HepG2 (cell line): ENCODE measurements around the gene TUBG2. TPM values are rescaled to one million over a fixed set of nuclear protein-coding genes. Genes with fewer than 3 reads are reported as not detected.

Experiments
- ATAC-seq: fragments of 200-7000 bp; cut with Tn5 transposase; 3 replicates; pipeline ENCODE4 v1.9.1; 2020; ENCODE audit warnings: mild to moderate bottlenecking, moderate library complexity
- BruUV-seq: library from RNA; stranded (reverse); fragments of 400-500 nt; replicated peaks from 2 replicates; lab custom pipeline; 2021; lab: Mats Ljungman, UMichigan
- CTCF ChIA-PET: fragments of 300-600 bp; formaldehyde crosslinking; extraction: SDS; loops from one replicate; lab custom pipeline; 2021; ENCODE audit warnings: low total read pairs, inconsistent platforms, low intra/inter-chr PET ratio; lab: Yijun Ruan, JAX
- POLR2A ChIA-PET: fragments of 350-600 bp; sonication (Branson Sonifier 250); formaldehyde crosslinking; loops from one replicate; lab custom pipeline; 2020; ENCODE audit warnings: antibody characterized with exemption, inconsistent platforms; lab: Yijun Ruan, JAX
- DNase-seq: peaks from one replicate; pipeline ENCODE4 v3.0.0-alpha.2; 2015; ENCODE audit warnings: low spot score
- FAIRE-seq: peaks from 3 replicates; lab custom pipeline; 2011; peaks lifted over from hg19 to GRCh38; lab: Jason Lieb, UNC
- H2AFZ ChIP-seq: one replicate; pipeline ENCODE4 v1.6.1; 2011; ENCODE audit warnings: low read length, inconsistent platforms
- H3K27ac ChIP-seq: fragments of 300-600 bp; 3 replicates; pipeline ENCODE4 v1.8.0; 2011; ENCODE audit warnings: mixed run types, mild to moderate bottlenecking, mixed read lengths, low read length, inconsistent platforms; ENCODE audit not compliant: insufficient read depth; ENCODE audit errors: extremely low read length
- H3K27me3 ChIP-seq, 2 experiments: fragments of 200-600 bp in 1 of 2; 2 replicates in 1 of 2; 3 replicates in 1 of 2; pipeline versions ENCODE4 v1.6.0 to v1.8.0; 2011; ENCODE audit warnings: low read length in 2 of 2, mild to moderate bottlenecking in 2 of 2, moderate library complexity in 2 of 2, inconsistent platforms in 1 of 2; ENCODE audit not compliant: insufficient read depth in 2 of 2, control insufficient read depth in 1 of 2
- H3K36me3 ChIP-seq, 2 experiments: fragments of 200-600 bp in 1 of 2; replicated peaks in 1 of 2; 2 replicates in 1 of 2; 3 replicates in 1 of 2; pipeline versions ENCODE4 v1.5.1 to v1.8.0; 2011; ENCODE audit warnings: low read length in 2 of 2, inconsistent platforms in 1 of 2; ENCODE audit not compliant: insufficient read depth in 2 of 2, control insufficient read depth in 1 of 2
- H3K4me1 ChIP-seq: 2 replicates; pipeline ENCODE4 v1.5.1; 2012; ENCODE audit warnings: low read length, inconsistent platforms; ENCODE audit not compliant: insufficient read depth
- H3K4me2 ChIP-seq: 2 replicates; pipeline ENCODE4 v1.6.0; 2011; ENCODE audit warnings: low read depth, low read length, inconsistent platforms
- H3K4me3 ChIP-seq, 3 experiments: fragments of 200-600 bp in 1 of 3; sonication (generic), shearing (Covaris generic) in 1 of 3; replicated peaks in 1 of 3; 2 replicates each; pipeline ENCODE4 v1.5.1; 2011 to 2016; ENCODE audit warnings: low read length in 3 of 3, inconsistent platforms in 2 of 3, low read depth in 2 of 3, mild to moderate bottlenecking in 2 of 3, control low read depth in 1 of 3, mixed read lengths in 1 of 3; ENCODE audit not compliant: insufficient read depth in 1 of 3
- H3K79me2 ChIP-seq: one replicate; pipeline ENCODE4 v1.6.1; 2011; ENCODE audit warnings: low read length, inconsistent platforms; ENCODE audit not compliant: insufficient read depth
- H3K9ac ChIP-seq: 2 replicates; pipeline ENCODE4 v1.6.0; 2011; ENCODE audit warnings: mild to moderate bottlenecking, low read depth, low read length, inconsistent platforms; ENCODE audit not compliant: insufficient read depth
- H3K9me3 ChIP-seq: 2 replicates; pipeline ENCODE4 v1.5.1; 2012; ENCODE audit warnings: mild to moderate bottlenecking, low read length
- H4K20me1 ChIP-seq: 2 replicates; pipeline ENCODE4 v1.6.0; 2011; ENCODE audit warnings: inconsistent platforms, mild to moderate bottlenecking, low read length, moderate library complexity; ENCODE audit not compliant: insufficient read depth
- AGO2 ChIP-seq: fragments of 200-400 bp; formaldehyde crosslinking; optimal IDR thresholded peaks from 2 replicates; pipeline ENCODE3; 2017; ENCODE audit warnings: mild to moderate bottlenecking, low read depth, low read length, moderate library complexity
- ATF4 ChIP-seq, 2 experiments: fragments of 450-650 bp in 1 of 2; sonication (generic) in 1 of 2; formaldehyde crosslinking; IDR thresholded peaks; 2 replicates each; pipeline versions ENCODE4 v1.5.0 to v1.8.0; 2020 to 2022; ENCODE audit warnings: mild to moderate bottlenecking in 1 of 2, missing genetic modification reagents in 1 of 2
- DNMT3B ChIP-seq: conservative IDR thresholded peaks from 2 replicates; pipeline ENCODE4 v1.6.1; 2016; ENCODE audit warnings: missing biosample characterization, control low read depth
- FOSL2 ChIP-seq: sonication (generic); formaldehyde crosslinking; IDR thresholded peaks from 2 replicates; pipeline ENCODE4 v1.4.0; 2020; ENCODE audit warnings: missing genetic modification reagents
- KDM2A ChIP-seq: sonication (generic); formaldehyde crosslinking; IDR thresholded peaks from 2 replicates; pipeline ENCODE4 v1.4.0; 2020; ENCODE audit warnings: low read depth, missing genetic modification reagents, borderline replicate concordance
- RXRA ChIP-seq: sonication (generic); formaldehyde crosslinking; IDR thresholded peaks from 2 replicates; pipeline ENCODE4 v1.5.1; 2020; ENCODE audit warnings: missing genetic modification reagents
- TEAD3 ChIP-seq: optimal IDR thresholded peaks from 2 replicates; pipeline ENCODE3; 2016; ENCODE audit warnings: borderline replicate concordance
- YEATS4 ChIP-seq: sonication (generic); formaldehyde crosslinking; IDR thresholded peaks from 2 replicates; pipeline ENCODE4 v1.4.0; 2020; ENCODE audit warnings: missing genetic modification reagents, borderline replicate concordance
- ZBTB38 ChIP-seq: sonication (generic); formaldehyde crosslinking; IDR thresholded peaks from 2 replicates; pipeline ENCODE4 v1.5.1; 2020; ENCODE audit warnings: mild to moderate bottlenecking, missing genetic modification reagents
- ZHX1 ChIP-seq: sonication (generic); formaldehyde crosslinking; IDR thresholded peaks from 2 replicates; pipeline ENCODE4 v1.8.1; 2022; ENCODE audit warnings: low read depth, mild to moderate bottlenecking, missing genetic modification reagents
- ZNF230 ChIP-seq: sonication (generic); formaldehyde crosslinking; IDR thresholded peaks from 2 replicates; pipeline ENCODE4 v1.4.0; 2020; ENCODE audit warnings: mild to moderate bottlenecking, missing genetic modification reagents
- ZNF687 ChIP-seq: sonication (generic); formaldehyde crosslinking; IDR thresholded peaks from 2 replicates; pipeline ENCODE4 v1.5.1; 2020; ENCODE audit warnings: mild to moderate bottlenecking, missing genetic modification reagents, moderate library complexity
- ZNF775 ChIP-seq: sonication (generic); formaldehyde crosslinking; IDR thresholded peaks from 2 replicates; pipeline ENCODE4 v1.4.0; 2020; ENCODE audit warnings: missing genetic modification reagents, mild to moderate bottlenecking, moderate library complexity, borderline replicate concordance
- WGBS: methylation state at CpG from one replicate; pipeline ENCODE4 v1.1.6; 2017; ENCODE audit warnings: low lambda C conversion rate; 5-methylcytosine and 5-hydroxymethylcytosine counted together
- in situ Hi-C: cut with HindIII; loops from 2 replicates; pipeline ENCODE4 v1.10.0; 2017; ENCODE audit warnings: low pct_unique_long_range_greater_than_20kb; ENCODE audit not compliant: extremely low pct_ligation_motif_present
- intact Hi-C: fragments of 100-400 bp; cut with micrococcal nuclease; formaldehyde crosslinking; loops from one replicate; pipeline ENCODE4 v1.10.0; 2022; ENCODE audit not compliant: unreplicated experiment
- polyA plus RNA-seq, 8 experiments: library from polyadenylated mRNA; depleted of rRNA in 3 of 8; stranded (reverse) in 7 of 8; unstranded in 1 of 8; fragments of >200 nt; fragmentation: Illumina TruSeq in 4 of 8; extraction: Trizol in 4 of 8; gene quantifications; 2 replicates each; pipeline versions ENCODE4 v1.2.1 to v1.2.3, GENCODE V29; 2011 to 2016; ENCODE audit warnings: low read depth in 4 of 8, missing spikeins in 1 of 8, mixed read lengths in 1 of 8; ENCODE audit not compliant: insufficient read depth in 1 of 8
- total RNA-seq, 5 experiments: library from RNA; depleted of rRNA; stranded (reverse); fragments of >200 nt; fragmentation: Illumina TruSeq; extraction: Trizol; gene quantifications; 2 replicates each; pipeline ENCODE4 v1.2.3, GENCODE V29; 2016; ENCODE audit warnings: low read depth in 1 of 5

TUBG2 gene
- total and polyA plus RNA-seq, 2 of the 13 experiments (the other 11 are each of a cell fraction or from before 2014, with no cell fraction given) = 16.0 to 42.3 TPM

- intact Hi-C loops = loop anchor here (2.0 kb wide), 2 partner anchors 71 to 101 kb away; partner anchors contain the start of genes RETREG3 and TUBG1
- Histone ChIP-seq H4K20me1 (no peaks in the 10 kb centered on the region; the same call in 1 of the 2 replicates), H2AFZ (no peak overlapping the region), H3K27me3 (no peaks in the 10 kb centered on the region), H3K27ac (peak overlapping the region; percentile 35), H3K4me2 (peak overlapping the region; percentile 99), H3K9ac (peak overlapping the region; percentile 30; the same call in 1 of the 2 replicates), H3K4me1 (peaks cover 54% of the 10 kb centered on the region), H3K4me3 (0 out of 6 replicates have a peak overlapping the region, but pooled peaks of 1 of the 3 experiments have one; percentile 88), H3K36me3 (no peaks in the 10 kb centered on the region), H3K79me2 (peaks cover 19% of the 10 kb centered on the region), H3K9me3 (no peaks in the 10 kb centered on the region)
- WGBS = 94% methylated on average over 77 of the region's 78 CpGs
- ATAC-seq (no peak), FAIRE-seq (no peak), DNase-seq (no peak)
- in situ Hi-C loops = no loop called here
- BruUV-seq = no TSS peak
- ChIA-PET POLR2A (interaction anchor here (1.2 to 6.3 kb wide), 11 partner anchors 12 to 319 kb away, joined by 3 to 65 read pairs (median 8); partner anchors contain the start of genes PSMC3IP, RETREG3, RPL27 and TUBG1), CTCF (interaction anchor here (1.7 kb wide), 1 partner anchor 61 kb away, joined by 6 read pairs; no protein-coding TSS in a partner anchor)
- no peak for TF ChIP-seq DNMT3B (CRISPR knock-in tag)
- 0 out of 2 replicates have a peak, but pooled peaks have one; percentile 12 for TF ChIP-seq RXRA (CRISPR knock-in tag)
- peak; percentile 79; the same call in 1 of the 2 replicates for TF ChIP-seq ZHX1 (CRISPR knock-in tag)
- TF ChIP-seq ZNF775 (CRISPR knock-in tag) = no peak
- peak; percentile 22 for TF ChIP-seq TEAD3 (CRISPR knock-in tag)
- TF ChIP-seq ZBTB38 (CRISPR knock-in tag) = peak; percentile 100
- no peak for TF ChIP-seq YEATS4 (CRISPR knock-in tag)
- TF ChIP-seq ZNF230 (CRISPR knock-in tag) = no peak
- TF ChIP-seq FOSL2 = no peak
- TF ChIP-seq ZNF687 = peak; percentile 43; the same call in 1 of the 2 replicates
- TF ChIP-seq ATF4 (CRISPR knock-in tag; IDR thresholded peaks at IDR 0.05) = no peak
- TF ChIP-seq KDM2A = 0 out of 2 replicates have a peak, but pooled peaks have one; percentile 5
- peak; percentile 30 for TF ChIP-seq AGO2
Measured at GRCh38 chr17:42679492-42680330, 20.6 kb downstream of the TUBG2 start.
